Loucy (cell line): ENCODE measurements around the gene NIPAL3.

Experiments
- H2AFZ ChIP-seq: fragments of 200-600 bp; sonication (generic); 2 replicates; pipeline ENCODE4 v1.6.0; 2016; ENCODE audit warnings: antibody characterized with exemption, mild to moderate bottlenecking, low read length, moderate library complexity
- H3F3A ChIP-seq: fragments of 200-600 bp; 2 replicates; pipeline ENCODE4 v1.6.0; 2016; ENCODE audit warnings: antibody characterized with exemption, low read depth, mild to moderate bottlenecking
- H3K27me3 ChIP-seq: fragments of 200-600 bp; sonication (generic); 2 replicates; pipeline ENCODE4 v1.6.1; 2014; ENCODE audit warnings: low read length, mild to moderate bottlenecking; ENCODE audit not compliant: insufficient read depth, poor library complexity, severe bottlenecking
- H3K36me3 ChIP-seq: fragments of 200-600 bp; sonication (generic); 2 replicates; pipeline ENCODE4 v1.6.1; 2016; ENCODE audit warnings: low read length; ENCODE audit not compliant: insufficient read depth
- H3K4me1 ChIP-seq: fragments of 200-600 bp; sonication (generic); 2 replicates; pipeline ENCODE4 v1.5.1; 2014; ENCODE audit warnings: low read length, mild to moderate bottlenecking; ENCODE audit not compliant: insufficient read depth, poor library complexity, severe bottlenecking
- H3K4me2 ChIP-seq: fragments of 200-600 bp; sonication (generic); 2 replicates; pipeline ENCODE4 v1.6.0; 2014; ENCODE audit warnings: antibody characterized with exemption, low read length, low read depth, mild to moderate bottlenecking; ENCODE audit not compliant: poor library complexity, severe bottlenecking
- H3K4me3 ChIP-seq: fragments of 200-600 bp; sonication (generic); 2 replicates; pipeline ENCODE4 v1.5.1; 2014; ENCODE audit warnings: low read length, mild to moderate bottlenecking, mixed read lengths; ENCODE audit not compliant: poor library complexity, severe bottlenecking
- H3K79me2 ChIP-seq: fragments of 200-600 bp; sonication (generic); 2 replicates; pipeline ENCODE4 v1.6.1; 2014; ENCODE audit warnings: low read length; ENCODE audit not compliant: insufficient read depth
- H3K9ac ChIP-seq: fragments of 200-600 bp; sonication (generic); 2 replicates; pipeline ENCODE4 v1.6.0; 2014; ENCODE audit warnings: mild to moderate bottlenecking, low read depth, low read length, moderate library complexity; ENCODE audit not compliant: poor library complexity, severe bottlenecking
- H3K9me2 ChIP-seq: fragments of 200-600 bp; sonication (generic); replicated peaks from 2 replicates; pipeline ENCODE4 v1.6.1; 2016; ENCODE audit warnings: low read depth, low read length, mixed read lengths
- H3K9me3 ChIP-seq: fragments of 200-600 bp; sonication (generic); 2 replicates; pipeline ENCODE4 v1.6.1; 2014; ENCODE audit warnings: mild to moderate bottlenecking, antibody characterized with exemption, low read length, low read depth; ENCODE audit not compliant: insufficient read depth
- H4K20me1 ChIP-seq: fragments of 200-600 bp; sonication (generic); 2 replicates; pipeline ENCODE4 v1.6.0; 2014; ENCODE audit warnings: antibody characterized with exemption, low read length, mild to moderate bottlenecking; ENCODE audit not compliant: insufficient read depth, poor library complexity, severe bottlenecking
- CTCF ChIP-seq: fragments of 200-600 bp; sonication (generic); conservative IDR thresholded peaks from 2 replicates; pipeline ENCODE4 v1.5.1; 2014; ENCODE audit warnings: mild to moderate bottlenecking, antibody characterized with exemption, low read length
- EZH2phosphoT487 ChIP-seq: fragments of 200-600 bp; IDR thresholded peaks from 2 replicates; pipeline ENCODE4 v1.6.1; 2018; ENCODE audit warnings: antibody characterized with exemption, mild to moderate bottlenecking, moderate library complexity, borderline replicate concordance

NIPAL3 gene

GRCh38 chr1:24415334-24415909 is at the start of gene NIPAL3:
Gene NIPAL3 (plus strand): TSS chr1:24415802. CDS start chr1:24419548, 3,746 bp downstream.
- no peaks in the 10 kb centered on the region for H3K9me3 ChIP-seq
- H3K79me2 ChIP-seq = peaks cover 28% of the 10 kb centered on the region
- peak within 1 kb of the TSS; percentile 82 for H2AFZ ChIP-seq
- TF ChIP-seq EZH2phosphoT487 = no peak
- peak; percentile 62 for TF ChIP-seq CTCF
- peaks cover 4% of the 10 kb centered on the region for H4K20me1 ChIP-seq
- no peaks in the 10 kb centered on the region for H3F3A ChIP-seq
- H3K9me2 ChIP-seq = no peaks in the 10 kb centered on the region
- peaks cover 53% of the 10 kb centered on the region for H3K4me1 ChIP-seq
- no peaks in the 10 kb centered on the region for H3K27me3 ChIP-seq
- H3K36me3 ChIP-seq = no peaks in the 10 kb centered on the region
- peak within 1 kb of the TSS; percentile 85 for H3K4me3 ChIP-seq
- H3K9ac ChIP-seq = peak within 1 kb of the TSS; percentile 69
- peak within 1 kb of the TSS; percentile 93 for H3K4me2 ChIP-seq

GRCh38 chr1:24366707-24367106 is 48.9 kb upstream of the NIPAL3 start:
- Histone ChIP-seq H3K79me2 (no peaks in the 10 kb centered on the region), H3K9me2 (no peaks in the 10 kb centered on the region), H3K27me3 (no peaks in the 10 kb centered on the region), H3K4me1 (no peaks in the 10 kb centered on the region), H3K9ac (no peak overlapping the region), H3K36me3 (no peaks in the 10 kb centered on the region), H2AFZ (no peak overlapping the region), H3K4me3 (no peak overlapping the region), H3K9me3 (no peaks in the 10 kb centered on the region), H4K20me1 (no peaks in the 10 kb centered on the region), H3F3A (no peaks in the 10 kb centered on the region), H3K4me2 (no peak overlapping the region)
- no peak for TF ChIP-seq CTCF
- no peak for TF ChIP-seq EZH2phosphoT487

- no peaks in the 10 kb centered on the region for H3K36me3 ChIP-seq
- no peak for TF ChIP-seq EZH2phosphoT487
- TF ChIP-seq CTCF = no peak
- no peaks in the 10 kb centered on the region for H3K9me2 ChIP-seq
- no peaks in the 10 kb centered on the region for H3F3A ChIP-seq
- no peak overlapping the region for H2AFZ ChIP-seq
- H3K27me3 ChIP-seq = no peaks in the 10 kb centered on the region
- peaks cover 14% of the 10 kb centered on the region for H3K4me1 ChIP-seq
- no peaks in the 10 kb centered on the region for H3K79me2 ChIP-seq
- H3K4me2 ChIP-seq = no peak overlapping the region
- no peak overlapping the region for H3K4me3 ChIP-seq
- no peaks in the 10 kb centered on the region for H4K20me1 ChIP-seq
- no peaks in the 10 kb centered on the region for H3K9me3 ChIP-seq
- no peak overlapping the region for H3K9ac ChIP-seq
Measured at GRCh38 chr1:24369199-24369598, 46.4 kb upstream of the NIPAL3 start.
